ENCODE results near the gene KRTAP22-2.

DNA sequence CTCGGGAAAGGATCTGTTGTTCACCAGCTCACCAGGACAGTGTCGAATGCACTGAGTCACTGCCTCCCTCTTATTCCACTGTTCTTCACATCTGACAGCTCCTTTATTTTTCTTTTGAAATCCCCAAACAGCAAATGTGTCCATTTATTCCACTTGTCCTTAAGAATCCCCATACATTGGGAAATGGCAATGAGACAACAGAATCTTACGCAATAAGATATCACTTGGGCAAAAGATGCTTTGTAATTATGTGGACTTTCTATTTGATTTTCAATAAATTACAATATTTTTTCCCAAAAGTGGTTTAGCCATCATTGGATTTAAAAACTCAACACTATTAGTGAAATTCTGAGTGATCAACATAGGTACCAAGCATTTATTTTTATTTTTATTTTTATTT lies 48.5 kb upstream of the KRTAP22-2 start:
- TF ChIP-seq, protein P1, sequence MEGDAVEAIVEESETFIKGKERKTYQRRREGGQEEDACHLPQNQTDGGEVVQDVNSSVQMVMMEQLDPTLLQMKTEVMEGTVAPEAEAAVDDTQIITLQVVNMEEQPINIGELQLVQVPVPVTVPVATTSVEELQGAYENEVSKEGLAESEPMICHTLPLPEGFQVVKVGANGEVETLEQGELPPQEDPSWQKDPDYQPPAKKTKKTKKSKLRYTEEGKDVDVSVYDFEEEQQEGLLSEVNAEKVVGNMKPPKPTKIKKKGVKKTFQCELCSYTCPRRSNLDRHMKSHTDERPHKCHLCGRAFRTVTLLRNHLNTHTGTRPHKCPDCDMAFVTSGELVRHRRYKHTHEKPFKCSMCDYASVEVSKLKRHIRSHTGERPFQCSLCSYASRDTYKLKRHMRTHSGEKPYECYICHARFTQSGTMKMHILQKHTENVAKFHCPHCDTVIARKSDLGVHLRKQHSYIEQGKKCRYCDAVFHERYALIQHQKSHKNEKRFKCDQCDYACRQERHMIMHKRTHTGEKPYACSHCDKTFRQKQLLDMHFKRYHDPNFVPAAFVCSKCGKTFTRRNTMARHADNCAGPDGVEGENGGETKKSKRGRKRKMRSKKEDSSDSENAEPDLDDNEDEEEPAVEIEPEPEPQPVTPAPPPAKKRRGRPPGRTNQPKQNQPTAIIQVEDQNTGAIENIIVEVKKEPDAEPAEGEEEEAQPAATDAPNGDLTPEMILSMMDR (IDR thresholded peaks at IDR 0.05): no peak
- TF ChIP-seq POLR2A (IDR thresholded peaks at IDR 0.05): no peak

Data from heart left ventricle (tissue), 13 donors.